H1 (cell line): ENCODE results near the gene MAPK8. TPM values are rescaled to one million over a fixed set of nuclear protein-coding genes. Genes with fewer than 3 reads are reported as not detected.

Experiments used
- CTCF ChIA-PET: fragments of 300-600 bp; sonication (Branson Sonifier 250); formaldehyde crosslinking; loops from one replicate; lab custom pipeline; 2021; ENCODE audit not compliant: partially characterized antibody; lab: Charles Lee
- POLR2A ChIA-PET: fragments of 300-600 bp; sonication (Branson Sonifier 250); formaldehyde crosslinking; loops from one replicate; lab custom pipeline; 2021; ENCODE audit warnings: inconsistent platforms; ENCODE audit not compliant: partially characterized antibody; lab: Charles Lee
- DNase-seq, 2 experiments: peaks; one replicate each; pipeline versions ENCODE4 v3.0.0 to v3.0.0-alpha.2; 2010 to 2022; ENCODE audit warnings: low spot score in 2 of 2, low read depth in 1 of 2, mixed read lengths in 1 of 2
- FAIRE-seq: peaks from 2 replicates; lab custom pipeline; 2011; peaks lifted over from hg19 to GRCh38; lab: Jason Lieb, UNC
- H2AFZ ChIP-seq: 2 replicates; pipeline ENCODE4 v1.8.1; 2012; ENCODE audit warnings: low read length, inconsistent platforms
- H2AK5ac ChIP-seq: 2 replicates; pipeline ENCODE4 v1.6.1; 2013; ENCODE audit warnings: low read depth, low read length
- H2BK120ac ChIP-seq: replicated peaks from 2 replicates; pipeline ENCODE3; 2013; ENCODE audit warnings: low read depth, low read length, inconsistent platforms
- H2BK12ac ChIP-seq: 2 replicates; pipeline ENCODE4 v1.6.1; 2013; ENCODE audit warnings: low read depth, low read length
- H2BK15ac ChIP-seq: 2 replicates; pipeline ENCODE4 v1.6.1; 2013; ENCODE audit warnings: low read length
- H2BK20ac ChIP-seq: 2 replicates; pipeline ENCODE4 v1.6.1; 2013; ENCODE audit warnings: low read length
- H2BK5ac ChIP-seq: 2 replicates; pipeline ENCODE4 v1.6.1; 2013; ENCODE audit warnings: low read depth, low read length
- H3K14ac ChIP-seq: 2 replicates; pipeline ENCODE4 v1.6.1; 2013; ENCODE audit warnings: inconsistent platforms; ENCODE audit not compliant: insufficient read length
- H3K18ac ChIP-seq: 2 replicates; pipeline ENCODE4 v1.6.1; 2013; ENCODE audit warnings: low read length; ENCODE audit errors: extremely low read depth
- H3K23ac ChIP-seq: 2 replicates; pipeline ENCODE4 v1.6.1; 2013; ENCODE audit warnings: inconsistent platforms; ENCODE audit not compliant: insufficient read length
- H3K23me2 ChIP-seq: 2 replicates; pipeline ENCODE4 v1.6.1; 2013; ENCODE audit warnings: low read depth, low read length
- H3K27ac ChIP-seq: 2 replicates; pipeline ENCODE4 v1.6.1; 2011; ENCODE audit warnings: low read depth, low read length, inconsistent platforms
- H3K27me3 ChIP-seq, 4 experiments: replicated peaks in 1 of 4; 1 replicate in 1 of 4; 2 replicates in 3 of 4; pipeline versions ENCODE4 v1.6.1 to v1.8.1; 2011 to 2013; ENCODE audit warnings: low read length in 3 of 4, mild to moderate bottlenecking in 3 of 4, inconsistent platforms in 2 of 4, mixed read lengths in 2 of 4, moderate library complexity in 1 of 4; ENCODE audit not compliant: control insufficient read depth in 3 of 4, insufficient read depth in 3 of 4; ENCODE audit errors: extremely low read depth in 1 of 4
- H3K36me3 ChIP-seq, 4 experiments: 2 replicates each; pipeline versions ENCODE4 v1.6.1 to v1.8.1; 2011 to 2013; ENCODE audit warnings: mild to moderate bottlenecking in 4 of 4, low read length in 3 of 4, moderate library complexity in 2 of 4, control low read depth in 1 of 4, inconsistent platforms in 1 of 4; ENCODE audit not compliant: insufficient read depth in 4 of 4, control insufficient read depth in 2 of 4
- H3K4ac ChIP-seq: replicated peaks from 2 replicates; pipeline ENCODE3; 2013; ENCODE audit warnings: low read length, low read depth, mixed read lengths, inconsistent platforms; ENCODE audit not compliant: insufficient read length
- H3K4me1 ChIP-seq, 4 experiments: replicated peaks in 1 of 4; 1 replicate in 1 of 4; 2 replicates in 3 of 4; pipeline versions ENCODE4 v1.6.1 to v1.8.1; 2011 to 2013; ENCODE audit warnings: low read length in 3 of 4, inconsistent platforms in 2 of 4, mixed read lengths in 1 of 4; ENCODE audit not compliant: insufficient read depth in 4 of 4, control insufficient read depth in 3 of 4
- H3K4me2 ChIP-seq, 2 experiments: 2 replicates each; pipeline versions ENCODE4 v1.6.1 to v1.8.1; 2011 to 2013; ENCODE audit warnings: low read depth in 2 of 2, low read length in 2 of 2, control low read depth in 1 of 2, inconsistent platforms in 1 of 2, mild to moderate bottlenecking in 1 of 2; ENCODE audit not compliant: insufficient read depth in 1 of 2
- H3K4me3 ChIP-seq, 4 experiments: fragments of 200-600, 300-600 bp in 1 of 4; sonication (generic), shearing (Covaris generic), sonication (Bioruptor Twin) in 1 of 4; 2 replicates each; pipeline versions ENCODE4 v1.5.1 to v1.8.1; 2011 to 2016; ENCODE audit warnings: low read length in 4 of 4, low read depth in 3 of 4, control low read depth in 2 of 4, inconsistent platforms in 2 of 4, mild to moderate bottlenecking in 2 of 4, mixed read lengths in 1 of 4, moderate library complexity in 1 of 4; ENCODE audit not compliant: insufficient read depth in 2 of 4; ENCODE audit errors: extremely low read depth in 1 of 4
- H3K56ac ChIP-seq: replicated peaks from 2 replicates; pipeline ENCODE3; 2013; ENCODE audit warnings: low read depth, mild to moderate bottlenecking, mixed read lengths, low read length, inconsistent platforms; ENCODE audit not compliant: insufficient read length
- H3K79me1 ChIP-seq: 2 replicates; pipeline ENCODE4 v1.6.1; 2013; ENCODE audit warnings: low read depth, low read length, control low read depth
- H3K79me2 ChIP-seq, 2 experiments: 2 replicates each; pipeline versions ENCODE4 v1.6.1 to v1.8.1; 2012 to 2013; ENCODE audit warnings: low read length in 2 of 2, mild to moderate bottlenecking in 2 of 2, inconsistent platforms in 1 of 2; ENCODE audit not compliant: insufficient read depth in 2 of 2, control insufficient read depth in 1 of 2
- H3K9ac ChIP-seq, 4 experiments: replicated peaks in 1 of 4; 1 replicate in 1 of 4; 2 replicates in 3 of 4; pipeline versions ENCODE4 v1.6.1 to v1.8.1; 2011 to 2013; ENCODE audit warnings: low read depth in 3 of 4, low read length in 3 of 4, control low read depth in 2 of 4, mild to moderate bottlenecking in 2 of 4, moderate library complexity in 2 of 4, inconsistent platforms in 1 of 4; ENCODE audit errors: extremely low read depth in 1 of 4
- H3K9me3 ChIP-seq, 2 experiments: 2 replicates each; pipeline versions ENCODE4 v1.6.1 to v1.8.1; 2012 to 2013; ENCODE audit warnings: mild to moderate bottlenecking in 2 of 2, moderate library complexity in 2 of 2, control low read depth in 1 of 2, inconsistent platforms in 1 of 2, low read depth in 1 of 2, low read length in 1 of 2, mixed read lengths in 1 of 2; ENCODE audit not compliant: insufficient read depth in 2 of 2
- H4K20me1 ChIP-seq, 2 experiments: replicated peaks in 1 of 2; 2 replicates each; pipeline versions ENCODE3 to v1.8.1; 2011 to 2013; ENCODE audit warnings: inconsistent platforms in 2 of 2, low read length in 2 of 2, mild to moderate bottlenecking in 1 of 2; ENCODE audit not compliant: insufficient read depth in 2 of 2, control insufficient read depth in 1 of 2
- H4K5ac ChIP-seq: 2 replicates; pipeline ENCODE4 v1.6.1; 2013; ENCODE audit warnings: low read length, low read depth, mixed read lengths, inconsistent platforms; ENCODE audit not compliant: insufficient read length
- H4K8ac ChIP-seq: 2 replicates; pipeline ENCODE4 v1.8.0; 2013; ENCODE audit warnings: mild to moderate bottlenecking, moderate library complexity, low read length, inconsistent platforms; ENCODE audit not compliant: insufficient read depth; ENCODE audit errors: extremely low read depth
- H4K91ac ChIP-seq: replicated peaks from 2 replicates; pipeline ENCODE3; 2013; ENCODE audit warnings: low read length, mixed read lengths, inconsistent platforms; ENCODE audit not compliant: insufficient read length
- BRCA1 ChIP-seq: IDR thresholded peaks from 2 replicates; pipeline ENCODE4 v1.6.1; 2012; ENCODE audit warnings: low read depth, low read length, improper control_type of control experiment
- GABPA ChIP-seq: IDR thresholded peaks from 2 replicates; pipeline ENCODE4 v1.6.1; 2011; ENCODE audit warnings: mild to moderate bottlenecking, low read length, moderate library complexity, borderline replicate concordance; ENCODE audit not compliant: insufficient read depth
- RAD21 ChIP-seq, 2 experiments: IDR thresholded peaks in 1 of 2; conservative IDR thresholded peaks in 1 of 2; 2 replicates each; pipeline ENCODE4 v1.6.1; 2011; ENCODE audit warnings: low read depth in 2 of 2, low read length in 2 of 2, improper control_type of control experiment in 1 of 2, inconsistent platforms in 1 of 2, mild to moderate bottlenecking in 1 of 2, moderate library complexity in 1 of 2
- SAP30 ChIP-seq: fragments of 300-600 bp; sonication (generic); IDR thresholded peaks from 2 replicates; pipeline ENCODE4 v1.7.1; 2012; ENCODE audit warnings: low read length, moderate library complexity, mild to moderate bottlenecking, inconsistent platforms; ENCODE audit not compliant: insufficient read depth, insufficient replicate concordance
- SRF ChIP-seq: IDR thresholded peaks from 2 replicates; pipeline ENCODE4 v1.6.1; 2011; ENCODE audit warnings: mild to moderate bottlenecking, low read depth, low read length, moderate library complexity
- polyA plus RNA-seq, 7 experiments: library from polyadenylated mRNA; depleted of rRNA in 3 of 7; stranded (reverse) in 5 of 7; unstranded in 2 of 7; fragments of >200 nt in 5 of 7; fragments of 200-250 nt in 2 of 7; gene quantifications; 1 replicate in 5 of 7; 2 replicates in 1 of 7; 4 replicates in 1 of 7; pipeline versions ENCODE4 v1.2.1 to v1.2.3, GENCODE V29; 2011 to 2013; ENCODE audit warnings: missing spikeins in 2 of 7, mixed read lengths in 2 of 7
- total RNA-seq: library from RNA; stranded (reverse); fragmentation: NEBNext Ultra II Directional; extraction: Animal tissue kit (Norgen Biotek cat#: 25700); gene quantifications from 2 replicates; pipeline ENCODE4 v1.2.1, GENCODE V29; 2021

Gene MAPK8
- total and polyA plus RNA-seq, 2 of the 8 experiments (the other 6 are each of a cell fraction or from before 2014, with no cell fraction given), result 23.3 to 71.3 TPM

GRCh38 chr10:48485711-48486110 is 179.2 kb downstream of the MAPK8 start:
- Histone ChIP-seq H2AFZ (no peak overlapping the region), H4K91ac (no peak overlapping the region), H3K23me2 (no peaks in the 10 kb centered on the region), H2BK120ac (no peak overlapping the region), H3K27ac (no peak overlapping the region), H4K8ac (no peak overlapping the region), H3K23ac (no peak overlapping the region), H3K79me1 (no peaks in the 10 kb centered on the region), H3K79me2 (no peaks in the 10 kb centered on the region), H3K4ac (no peak overlapping the region), H3K27me3 (no peaks in the 10 kb centered on the region), H3K36me3 (no peaks in the 10 kb centered on the region), H2BK15ac (no peak overlapping the region), H3K9ac (no peak overlapping the region), H3K14ac (no peak overlapping the region), H2BK12ac (no peak overlapping the region), H3K4me1 (peaks cover 0 to 4% (median under 1%) of the 10 kb centered on the region in 4 experiments; a peak in 3 of 7 replicates), H3K4me2 (no peak overlapping the region), H2BK20ac (no peak overlapping the region), H2AK5ac (no peak overlapping the region), H3K18ac (no peak overlapping the region), H4K20me1 (peaks cover 0 to 2% of the 10 kb centered on the region in 2 experiments), H3K9me3 (no peaks in the 10 kb centered on the region), H3K56ac (no peak overlapping the region), H3K4me3 (no peak overlapping the region), H4K5ac (no peak overlapping the region), H2BK5ac (no peak overlapping the region)
- DNase-seq, result no peak
- ChIA-PET CTCF (interaction anchor here (1.0 to 12.0 kb wide), 2 partner anchors 14 to 19 kb away, joined by 3 to 87 read pairs; no protein-coding TSS in a partner anchor), POLR2A (no interaction called here)
- FAIRE-seq, result no peak
- no peak for TF ChIP-seq RAD21 (IDR thresholded peaks at IDR 0.05 in 1 of 2, conservative IDR thresholded peaks at IDR 0.05 in 1 of 2; ENCODE audit: low read depth in 2 of 2, low read length in 2 of 2)
- TF ChIP-seq BRCA1, result no peak
- no peak for TF ChIP-seq SRF
- no peak for TF ChIP-seq GABPA
- no peak for TF ChIP-seq SAP30
